Immature natural killer cell (primary cell): ENCODE measurements around the gene APIP. TPM values are rescaled to one million over a fixed set of nuclear protein-coding genes. Genes with fewer than 3 reads are reported as not detected.

ENCODE experiments used
- DNase-seq, 3 donors: peaks; one replicate each; pipeline ENCODE4 v3.0.0; 2022; ENCODE audit warnings: mixed read lengths in 1 of 3
- H3K27ac Mint-ChIP-seq, 6 donors: one replicate each; pipeline ENCODE4 v1.8.0; 2020; ENCODE audit warnings: mixed read lengths in 6 of 6, mild to moderate bottlenecking in 5 of 6, inconsistent platforms in 4 of 6, moderate library complexity in 3 of 6
- H3K27me3 Mint-ChIP-seq, 3 donors: one replicate each; pipeline ENCODE4 v1.8.0; 2020 to 2021; ENCODE audit warnings: low read depth in 3 of 3, mild to moderate bottlenecking in 3 of 3, mixed read lengths in 3 of 3, moderate library complexity in 3 of 3, inconsistent platforms in 1 of 3
- H3K36me3 Mint-ChIP-seq, 3 donors: one replicate each; pipeline ENCODE4 v1.8.0; 2020; ENCODE audit warnings: mixed read lengths in 3 of 3, inconsistent platforms in 2 of 3, mild to moderate bottlenecking in 2 of 3
- H3K4me1 Mint-ChIP-seq, 2 donors: one replicate each; pipeline ENCODE4 v1.8.0; 2020; ENCODE audit warnings: inconsistent platforms in 2 of 2, mild to moderate bottlenecking in 2 of 2, mixed read lengths in 2 of 2, moderate library complexity in 1 of 2
- H3K4me3 Mint-ChIP-seq, 5 donors: one replicate each; pipeline ENCODE4 v1.8.0; 2020; ENCODE audit warnings: mild to moderate bottlenecking in 5 of 5, mixed read lengths in 5 of 5, inconsistent platforms in 3 of 5, moderate library complexity in 3 of 5
- H3K9me3 Mint-ChIP-seq, 6 donors: one replicate each; pipeline ENCODE4 v1.8.0; 2020; ENCODE audit warnings: mild to moderate bottlenecking in 6 of 6, mixed read lengths in 6 of 6, inconsistent platforms in 4 of 6, moderate library complexity in 3 of 6
- polyA plus RNA-seq, 3 donors: library from polyadenylated mRNA; unstranded; fragments of 300-500 nt; fragmentation: Illumina TruSeq; gene quantifications; one replicate each; pipeline ENCODE4 v1.2.3, GENCODE V29; 2021

The APIP gene
- polyA plus RNA-seq = 10 to 100 TPM; 13.3 to 29.6 (median 17.2) TPM

GRCh38 chr11:34916015-34916842 lies at the start of gene APIP, which contains the start of gene PDHX:
APIP (minus strand) TSS chr11:34916379; CDS start chr11:34916284, 95 bp downstream.
PDHX (plus strand) TSS chr11:34916618; CDS start chr11:34916656, 38 bp downstream.
- Mint-ChIP-seq H3K27ac (peak within 1 kb of the TSS; percentile 89 to 98 (median 94)), H3K4me3 (peak within 1 kb of the TSS; percentile 90 to 98 (median 97)), H3K27me3 (peaks cover 2 to 7% (median 3%) of the 10 kb centered on the region in 3 donors), H3K4me1 (peaks cover 27 to 43% of the 10 kb centered on the region in 2 donors), H3K9me3 (no peaks in the 10 kb centered on the region), H3K36me3 (peaks cover 0 to 9% (median 0%) of the 10 kb centered on the region in 3 donors)
- DNase-seq = peak; percentile 87 to 94 (median 90)

DNA sequence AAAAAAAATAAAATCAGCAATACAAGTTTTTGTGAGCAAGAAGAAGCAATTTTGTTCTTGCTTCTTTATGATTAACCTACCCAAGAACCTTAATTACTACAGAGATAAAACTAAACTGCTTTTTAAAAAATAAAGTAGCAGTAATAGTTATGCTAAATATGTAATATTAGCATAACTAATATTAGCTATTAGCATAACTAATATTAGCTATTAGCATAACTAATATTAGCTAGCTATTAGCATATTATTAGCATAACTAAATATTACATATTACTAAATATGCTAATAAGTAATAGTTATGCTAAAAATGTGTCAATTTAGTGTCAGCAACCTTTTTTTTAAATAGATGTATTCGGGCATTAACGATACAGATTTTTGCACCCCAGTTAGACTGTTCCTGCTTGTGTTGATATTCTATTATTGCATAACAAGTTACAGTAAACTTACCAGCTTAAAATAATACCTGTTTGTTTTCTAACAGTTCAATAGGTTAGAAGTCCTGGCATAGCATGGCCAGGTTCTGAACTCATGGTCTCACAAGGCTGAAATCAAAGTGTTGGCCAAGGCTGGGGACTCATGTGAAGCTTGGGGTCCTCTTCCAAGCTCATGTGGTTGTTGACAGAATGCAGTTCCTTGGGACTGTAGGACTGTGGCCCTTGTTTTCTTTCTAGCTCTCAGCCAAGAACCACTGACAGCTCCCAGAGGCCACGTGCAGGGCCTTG lies 48.6 kb upstream of the APIP start:
- Mint-ChIP-seq H3K27me3 (no peaks in the 10 kb centered on the region), H3K36me3 (peaks cover 4 to 26% (median 20%) of the 10 kb centered on the region in 3 donors), H3K4me1 (no peaks in the 10 kb centered on the region), H3K9me3 (no peaks in the 10 kb centered on the region), H3K27ac (no peak overlapping the region), H3K4me3 (no peak overlapping the region)
- DNase-seq = no peak

- no peaks in the 10 kb centered on the region for H3K9me3 Mint-ChIP-seq
- peaks cover 7 to 30% (median 18%) of the 10 kb centered on the region in 3 donors for H3K36me3 Mint-ChIP-seq
- H3K27ac Mint-ChIP-seq = no peak overlapping the region
- no peaks in the 10 kb centered on the region for H3K27me3 Mint-ChIP-seq
- no peak overlapping the region for H3K4me3 Mint-ChIP-seq
- no peaks in the 10 kb centered on the region for H3K4me1 Mint-ChIP-seq
- DNase-seq = no peak
Measured at GRCh38 chr11:34963351-34963750, 47.2 kb upstream of the APIP start.

DNA sequence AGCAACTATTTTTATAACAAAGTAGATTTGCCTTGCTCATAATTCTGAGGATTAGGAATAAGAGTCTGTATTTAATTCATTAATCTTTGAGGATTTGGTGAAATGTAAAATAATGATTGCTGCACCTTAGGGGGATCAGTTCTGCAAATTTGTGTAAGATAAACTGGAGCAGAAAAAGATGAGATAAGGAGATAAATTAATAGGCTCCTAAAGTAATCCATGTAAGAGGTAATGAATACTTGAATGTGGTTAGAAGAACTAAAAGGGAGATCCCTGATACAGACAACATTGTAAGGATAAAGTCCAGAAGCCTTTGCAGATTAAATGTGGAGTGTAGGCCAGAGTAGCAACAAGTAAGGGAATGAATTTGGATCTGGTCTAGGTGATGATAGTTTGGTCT lies 45.9 kb upstream of the APIP start:
- no peak overlapping the region for H3K27ac Mint-ChIP-seq
- H3K4me3 Mint-ChIP-seq = no peak overlapping the region
- H3K9me3 Mint-ChIP-seq = no peaks in the 10 kb centered on the region
- H3K4me1 Mint-ChIP-seq = no peaks in the 10 kb centered on the region
- peaks cover 5 to 31% (median 17%) of the 10 kb centered on the region in 3 donors for H3K36me3 Mint-ChIP-seq
- no peaks in the 10 kb centered on the region for H3K27me3 Mint-ChIP-seq
- no peak for DNase-seq

- Mint-ChIP-seq H3K27me3 (no peaks in the 10 kb centered on the region), H3K27ac (no peak overlapping the region), H3K4me3 (no peak overlapping the region), H3K36me3 (peaks cover 8 to 26% (median 20%) of the 10 kb centered on the region in 3 donors), H3K4me1 (no peaks in the 10 kb centered on the region), H3K9me3 (no peaks in the 10 kb centered on the region)
- no peak for DNase-seq
Measured at GRCh38 chr11:34960277-34960676, 44.1 kb upstream of the APIP start.

GRCh38 chr11:34959770-34960169 lies 43.6 kb upstream of the APIP start:
- Mint-ChIP-seq H3K36me3 (peaks cover 8 to 26% (median 20%) of the 10 kb centered on the region in 3 donors), H3K4me1 (peaks cover 0 to 3% of the 10 kb centered on the region in 2 donors), H3K27ac (no peak overlapping the region), H3K4me3 (no peak overlapping the region), H3K27me3 (no peaks in the 10 kb centered on the region), H3K9me3 (no peaks in the 10 kb centered on the region)
- no peak for DNase-seq

GRCh38 chr11:34957606-34958005 lies 41.4 kb upstream of the APIP start:
- Mint-ChIP-seq H3K4me3 (no peak overlapping the region), H3K27ac (no peak overlapping the region), H3K36me3 (peaks cover 8 to 34% (median 23%) of the 10 kb centered on the region in 3 donors), H3K9me3 (no peaks in the 10 kb centered on the region), H3K4me1 (peaks cover 0 to 7% of the 10 kb centered on the region in 2 donors), H3K27me3 (no peaks in the 10 kb centered on the region)
- DNase-seq = no peak

- peaks cover 8 to 34% (median 23%) of the 10 kb centered on the region in 3 donors for H3K36me3 Mint-ChIP-seq
- peaks cover 0 to 7% of the 10 kb centered on the region in 2 donors for H3K4me1 Mint-ChIP-seq
- DNase-seq = no peak
- no peaks in the 10 kb centered on the region for H3K9me3 Mint-ChIP-seq
- H3K27me3 Mint-ChIP-seq = no peaks in the 10 kb centered on the region
- no peak overlapping the region for H3K4me3 Mint-ChIP-seq
- no peak overlapping the region for H3K27ac Mint-ChIP-seq
Measured at GRCh38 chr11:34957206-34957605, 41.0 kb upstream of the APIP start.

GRCh38 chr11:34953955-34954354 lies 37.8 kb upstream of the APIP start:
- Mint-ChIP-seq H3K9me3 (no peaks in the 10 kb centered on the region), H3K27me3 (no peaks in the 10 kb centered on the region), H3K4me1 (peaks cover 0 to 7% of the 10 kb centered on the region in 2 donors), H3K4me3 (no peak overlapping the region), H3K27ac (no peak overlapping the region), H3K36me3 (peaks cover 8 to 19% (median 9%) of the 10 kb centered on the region in 3 donors)
- no peak for DNase-seq

GRCh38 chr11:34948696-34949095 lies 32.5 kb upstream of the APIP start:
- H3K4me3 Mint-ChIP-seq = no peak overlapping the region
- no peak overlapping the region for H3K27ac Mint-ChIP-seq
- H3K9me3 Mint-ChIP-seq = peaks cover 0 to 4% (median 0%) of the 10 kb centered on the region in 6 donors
- H3K27me3 Mint-ChIP-seq = no peaks in the 10 kb centered on the region
- no peaks in the 10 kb centered on the region for H3K4me1 Mint-ChIP-seq
- DNase-seq = no peak
- H3K36me3 Mint-ChIP-seq = peaks cover 12 to 26% (median 15%) of the 10 kb centered on the region in 3 donors

DNA sequence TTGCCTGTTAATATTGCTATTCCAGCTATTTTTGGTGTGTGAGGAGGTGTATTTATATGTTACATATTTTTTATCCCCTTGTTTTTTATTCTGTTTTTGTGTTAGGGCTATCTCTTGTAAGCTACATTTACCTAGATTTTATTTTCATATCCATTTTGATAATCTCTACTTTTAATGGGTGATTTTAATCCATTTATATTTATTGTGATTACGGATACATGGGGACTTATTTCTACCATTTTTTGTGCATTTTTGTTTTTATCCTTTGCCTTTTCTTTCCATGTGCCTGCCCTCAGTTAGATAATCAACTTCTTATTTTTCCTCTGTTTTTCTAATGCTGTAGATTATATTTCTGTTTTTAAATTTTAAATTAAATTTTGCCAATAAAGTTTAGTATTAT lies 28.5 kb upstream of the APIP start:
- Mint-ChIP-seq H3K27me3 (no peaks in the 10 kb centered on the region), H3K27ac (no peak overlapping the region), H3K9me3 (peaks cover 0 to 4% (median 0%) of the 10 kb centered on the region in 6 donors), H3K36me3 (peaks cover 13 to 27% (median 16%) of the 10 kb centered on the region in 3 donors), H3K4me3 (no peak overlapping the region), H3K4me1 (peaks cover 3 to 5% of the 10 kb centered on the region in 2 donors)
- DNase-seq = no peak

DNA sequence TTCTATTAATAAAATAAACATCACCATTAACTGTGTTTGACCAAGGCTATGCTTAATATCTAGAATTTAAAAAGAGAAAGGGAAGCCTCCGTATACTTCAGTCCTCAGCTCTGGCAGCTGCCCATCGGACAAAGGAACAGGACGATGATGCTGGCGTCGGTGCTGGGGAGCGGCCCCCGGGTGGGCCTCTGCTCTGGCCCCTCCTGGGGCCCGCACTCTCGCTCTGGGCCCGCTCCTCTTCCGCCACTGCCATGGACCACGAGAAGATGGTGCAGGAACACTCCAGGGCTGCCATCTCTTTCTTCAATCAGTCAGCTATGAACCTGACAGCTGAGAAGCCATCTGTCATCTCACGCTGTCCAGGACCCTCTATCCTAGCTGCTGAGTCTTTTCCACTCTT lies 25.5 kb upstream of the APIP start:
- Mint-ChIP-seq H3K4me1 (peaks cover 10 to 17% of the 10 kb centered on the region in 2 donors), H3K27me3 (no peaks in the 10 kb centered on the region)

GRCh38 chr11:34940026-34940677 lies 24.0 kb upstream of the APIP start:
- peaks cover 7 to 16% (median 10%) of the 10 kb centered on the region in 3 donors for H3K36me3 Mint-ChIP-seq
- peaks cover 0 to 4% (median 0%) of the 10 kb centered on the region in 6 donors for H3K9me3 Mint-ChIP-seq

More for the DNA sequence above, 25.5 kb upstream of the APIP start:
- H3K4me3 Mint-ChIP-seq = no peak overlapping the region
- peaks cover 16 to 19% (median 16%) of the 10 kb centered on the region in 3 donors for H3K36me3 Mint-ChIP-seq
- DNase-seq = no peak
- no peak overlapping the region for H3K27ac Mint-ChIP-seq
- peaks cover 0 to 4% (median 0%) of the 10 kb centered on the region in 6 donors for H3K9me3 Mint-ChIP-seq

More at GRCh38 chr11:34940026-34940677, 24.0 kb upstream of the APIP start:
- no peak overlapping the region for H3K4me3 Mint-ChIP-seq
- H3K27ac Mint-ChIP-seq = no peak overlapping the region
- peaks cover 22 to 32% of the 10 kb centered on the region in 2 donors for H3K4me1 Mint-ChIP-seq
- DNase-seq = no peak
- H3K27me3 Mint-ChIP-seq = no peaks in the 10 kb centered on the region
